HG03095 (cell line): Measurements from ENCODE around the gene ARL4C.

Experiments used
- ATAC-seq: cut with Tn5 transposase; IDR thresholded peaks from one replicate; pipeline ENCODE4 v1.9.1; 2021; ENCODE audit warnings: moderate library complexity; ENCODE audit not compliant: unreplicated experiment

Gene ARL4C

DNA sequence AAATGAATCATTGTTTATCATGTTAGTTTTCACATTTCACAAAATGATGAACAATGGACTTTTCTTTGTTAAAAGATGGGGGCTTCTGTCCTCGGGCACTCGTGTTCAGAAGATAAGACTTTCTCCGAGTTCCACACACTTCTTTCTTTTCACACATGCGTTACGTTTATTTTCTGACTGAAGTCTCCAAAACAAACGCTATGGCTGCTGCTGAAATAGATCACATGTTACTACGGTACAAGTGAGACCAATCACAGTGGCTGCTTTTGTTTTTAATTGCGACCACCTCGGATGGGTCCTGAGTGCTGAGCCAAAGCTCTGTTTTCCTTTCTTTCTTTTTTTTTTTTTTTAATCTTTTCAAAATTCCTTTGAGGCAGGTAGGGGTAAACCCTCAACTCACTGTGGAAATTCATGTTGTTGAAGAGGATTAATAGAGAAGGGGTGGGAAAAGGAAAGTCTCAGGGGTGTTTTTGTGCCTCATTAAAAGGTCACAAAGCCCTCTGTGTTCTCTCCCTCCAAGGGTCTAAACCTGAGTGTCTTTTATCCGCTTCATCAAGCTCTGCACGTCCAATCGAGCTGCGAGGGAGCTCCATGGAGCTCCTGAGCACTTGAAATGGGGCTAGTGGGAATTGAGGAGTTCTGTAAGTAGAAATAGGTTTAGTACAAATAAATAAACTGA is 48.2 kb downstream of the ARL4C start:
- ATAC-seq, result no peak

DNA sequence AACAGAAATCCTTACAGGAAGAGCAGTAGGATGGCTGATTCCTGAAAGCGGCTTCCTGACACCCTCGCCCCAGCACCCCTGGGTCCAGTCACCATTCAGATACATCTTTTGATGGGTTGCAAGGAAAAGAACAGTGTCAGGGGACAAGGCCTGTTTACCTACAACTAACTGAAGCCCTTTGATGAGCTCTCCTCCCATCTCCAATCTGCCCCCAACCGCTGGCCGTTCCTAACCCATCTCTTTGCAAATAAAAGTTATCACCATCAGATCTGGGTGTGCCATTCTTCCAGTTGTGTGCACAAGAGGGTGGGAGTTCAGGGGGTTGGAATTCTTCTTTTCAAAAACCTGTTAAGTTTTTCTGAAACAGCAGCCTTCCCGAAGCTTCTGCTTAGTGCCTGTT is 48.9 kb downstream of the ARL4C start:
- no peak for ATAC-seq

DNA sequence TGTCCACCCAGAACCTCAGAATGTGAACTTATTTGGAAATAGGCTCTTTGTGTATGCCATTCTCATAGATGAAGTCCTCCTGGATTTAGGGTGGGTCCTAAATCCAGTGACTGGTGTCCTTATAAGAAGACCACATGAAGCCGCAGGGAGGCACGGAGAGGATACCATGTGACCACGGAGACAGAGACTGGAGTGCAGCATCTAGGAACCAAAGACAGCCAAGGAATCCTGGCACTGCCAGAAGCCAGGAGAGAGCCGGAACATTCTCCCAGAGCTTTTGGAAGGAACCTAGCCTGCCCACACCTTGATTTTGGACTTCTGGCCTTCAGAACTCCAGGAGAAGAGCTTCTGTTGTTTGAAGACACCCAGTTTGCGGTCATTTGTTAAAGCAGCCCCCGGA is 49.7 kb downstream of the ARL4C start:
- ATAC-seq, result no peak

DNA sequence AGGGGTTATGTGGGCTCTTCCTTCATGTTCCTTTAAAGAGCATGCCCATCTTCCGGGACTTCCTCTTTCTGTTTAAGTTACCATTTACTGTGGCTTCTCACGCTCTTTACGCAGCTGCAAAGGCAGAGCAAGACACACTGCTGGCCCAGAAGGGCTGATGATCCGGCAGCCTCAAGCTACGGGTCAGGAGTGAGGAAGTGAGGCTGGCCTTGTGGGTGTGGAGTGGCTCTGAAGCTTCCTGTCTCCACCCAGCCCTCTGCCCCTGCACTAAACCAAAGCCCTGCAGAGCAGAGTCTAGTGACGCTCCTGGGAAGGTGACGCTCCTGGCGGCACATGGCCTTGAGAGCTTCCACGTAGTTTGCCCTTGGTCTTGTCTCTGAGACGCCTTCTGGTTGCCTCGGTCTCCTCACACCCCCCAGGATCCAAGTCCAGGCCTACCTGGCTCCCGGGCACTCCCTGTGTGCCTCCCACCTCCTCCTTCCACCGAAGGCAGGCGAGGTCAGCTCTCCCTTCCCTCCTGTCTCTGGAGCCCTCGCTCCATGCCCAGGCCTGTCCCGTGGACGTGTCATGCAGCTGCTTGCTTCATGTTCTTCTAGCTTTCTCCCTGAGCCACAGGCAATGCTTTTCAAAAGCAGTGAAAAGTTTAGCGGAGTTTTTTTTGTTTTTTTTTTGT is 50.3 kb downstream of the ARL4C start:
- peak; percentile 93 for ATAC-seq

DNA sequence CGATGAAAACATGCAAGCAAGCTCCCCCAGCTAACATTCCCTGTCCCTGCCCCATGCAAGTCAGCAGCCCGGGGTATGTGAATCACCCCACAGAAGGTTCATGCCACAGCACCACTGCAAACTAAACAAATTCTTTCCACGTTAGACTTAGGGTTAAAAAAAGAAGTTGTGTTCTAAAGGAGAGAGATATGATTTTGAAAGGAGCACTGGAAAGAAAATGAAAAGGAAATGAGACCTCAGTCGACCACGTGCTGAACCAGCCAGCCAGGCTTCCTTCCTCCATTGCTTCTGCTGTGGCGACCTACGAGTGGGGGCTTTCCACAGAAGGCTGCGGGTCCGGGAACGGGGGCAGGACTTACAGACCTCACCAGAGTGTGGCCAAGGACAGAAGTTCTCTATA is 52.0 kb downstream of the ARL4C start:
- ATAC-seq, result no peak

DNA sequence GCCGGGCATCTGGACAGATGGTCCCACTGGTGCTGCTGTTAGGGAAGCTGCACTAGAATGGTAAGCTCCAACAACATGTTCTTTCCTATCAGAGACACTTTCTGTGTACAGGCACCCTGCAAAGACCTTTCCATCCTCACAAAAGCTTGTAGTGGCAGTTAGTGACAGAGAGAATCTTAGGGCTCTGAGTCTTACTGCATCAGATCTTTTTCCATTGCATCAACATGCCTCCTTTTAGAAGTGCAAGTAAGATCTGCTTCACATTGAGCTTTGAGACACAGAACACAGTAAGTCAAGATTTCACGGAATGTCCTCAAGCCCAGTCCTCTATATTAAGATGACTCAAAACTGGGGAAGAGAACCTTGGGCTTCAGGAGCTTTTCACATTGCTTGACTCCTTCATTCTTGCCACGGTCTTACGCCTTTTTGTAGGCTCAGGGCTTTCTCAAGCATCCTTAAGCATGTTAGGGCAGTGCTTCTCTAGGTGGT is 52.6 kb downstream of the ARL4C start:
- no peak for ATAC-seq
